Measurements from ENCODE around the gene IWS1. TPM values are rescaled to one million over a fixed set of nuclear protein-coding genes. Genes with fewer than 3 reads are reported as not detected.
A peak's percentile ranks its signal among the peaks of the same experiment; 100 is the strongest.
"Not testable (repeated sequence)": the region's sequence is repeated elsewhere in the genome, so short reads cannot be mapped to it uniquely, and the experiment has no call there.

The IWS1 gene
- total RNA-seq, 1 experiment from 2014 or later: 43.4 TPM

- DNase-seq (ENCODE audit: low read depth): peak; percentile 10
These were observed 71.4 kb downstream of the IWS1 start for GRCh38 chr2:127454595-127455565.

GRCh38 chr2:127453392-127454171 is 72.7 kb downstream of the IWS1 start:
- peak; percentile 20 for DNase-seq (ENCODE audit: low read depth)

- no peak for DNase-seq (ENCODE audit: low read depth)
These were observed 73.3 kb downstream of the IWS1 start for GRCh38 chr2:127453013-127453391.

GRCh38 chr2:127452423-127452822 is 73.9 kb downstream of the IWS1 start:
- DNase-seq (ENCODE audit: low read depth): not testable (repeated sequence)

GRCh38 chr2:127451981-127452380 is 74.3 kb downstream of the IWS1 start:
- no peak for DNase-seq (ENCODE audit: low read depth)

- no peak for DNase-seq (ENCODE audit: low read depth)
These were observed 76.4 kb downstream of the IWS1 start for GRCh38 chr2:127449898-127450297.

GRCh38 chr2:127449414-127449813 is 76.9 kb downstream of the IWS1 start:
- no peak for DNase-seq (ENCODE audit: low read depth)

GRCh38 chr2:127448526-127448925 is 77.8 kb downstream of the IWS1 start:
- DNase-seq (ENCODE audit: low read depth): peak; percentile 23

GRCh38 chr2:127439343-127439742 is 86.9 kb downstream of the IWS1 start:
- no peak for DNase-seq (ENCODE audit: low read depth)

GRCh38 chr2:127437781-127438726 is 88.2 kb downstream of the IWS1 start:
- DNase-seq (ENCODE audit: low read depth): no peak

- DNase-seq (ENCODE audit: low read depth): no peak
These were observed 89.2 kb downstream of the IWS1 start for GRCh38 chr2:127437056-127437455.

GRCh38 chr2:127434515-127434914 is 91.8 kb downstream of the IWS1 start:
- DNase-seq (ENCODE audit: low read depth): no peak

GRCh38 chr2:127431408-127432023 is 94.8 kb downstream of the IWS1 start:
- no peak for DNase-seq (ENCODE audit: low read depth)

Other genes starting within 250 kb of the IWS1 start
- 36.5 and 40.0 TPM in 2 replicates for gene ERCC3, start 232.3 kb downstream of the IWS1 start, total RNA-seq (2014; rRNA removed; shearing (Covaris generic))
- 22.9 and 28.8 TPM in 2 replicates for gene MAP3K2, start 138.5 kb downstream of the IWS1 start, total RNA-seq (2014; rRNA removed; shearing (Covaris generic))
- 0.64 and 1.6 TPM in 2 replicates for gene PROC, start 108.1 kb downstream of the IWS1 start, total RNA-seq (2014; rRNA removed; shearing (Covaris generic))
- 5.8 and 10.9 TPM in 2 replicates for gene MYO7B, start 9.2 kb upstream of the IWS1 start, total RNA-seq (2014; rRNA removed; shearing (Covaris generic))
- gene GPR17, start 119.7 kb upstream of the IWS1 start, total RNA-seq (2014; rRNA removed; shearing (Covaris generic)): 0.07 TPM in 1 of 2 replicates, not detected in the other
- 0.30 and 2.0 TPM in 2 replicates for gene LIMS2, start 149.0 kb upstream of the IWS1 start, total RNA-seq (2014; rRNA removed; shearing (Covaris generic))
- 5.3 and 5.6 TPM in 2 replicates for gene SFT2D3, start 175.0 kb upstream of the IWS1 start, total RNA-seq (2014; rRNA removed; shearing (Covaris generic))

All from M059J (cell line).